ENCODE data around the gene CNNM4. TPM values are rescaled to one million over a fixed set of nuclear protein-coding genes. Genes with fewer than 3 reads are reported as not detected.

CNNM4 gene
- total RNA-seq, 1 experiment from 2014 or later: 5.6 TPM

Small RNAs within 50 kb of the gene (small RNA-seq; reads per million reads assigned to genes)
- gene MIR3127: not detected

Other genes starting within 250 kb of the CNNM4 start
- gene ARID5A, start 224.2 kb upstream of the CNNM4 start, total RNA-seq (2014; rRNA removed; shearing (Covaris generic); ENCODE audit: low replicate concordance): 1.8 and 2.4 TPM in 2 replicates
- gene KANSL3, start 122.6 kb upstream of the CNNM4 start, total RNA-seq (2014; rRNA removed; shearing (Covaris generic); ENCODE audit: low replicate concordance): 24.7 and 40.6 TPM in 2 replicates
- not detected in 2 replicates for gene FER1L5, start 118.1 kb upstream of the CNNM4 start, total RNA-seq (2014; rRNA removed; shearing (Covaris generic); ENCODE audit: low replicate concordance)
- 6.3 and 23.5 TPM in 2 replicates for gene LMAN2L, start 20.8 kb upstream of the CNNM4 start, total RNA-seq (2014; rRNA removed; shearing (Covaris generic); ENCODE audit: low replicate concordance)
- 7.0 and 7.9 TPM in 2 replicates for gene CNNM3, start 55.4 kb downstream of the CNNM4 start, total RNA-seq (2014; rRNA removed; shearing (Covaris generic); ENCODE audit: low replicate concordance)
- 1.6 and 9.8 TPM in 2 replicates for gene ANKRD23, start 83.1 kb downstream of the CNNM4 start, total RNA-seq (2014; rRNA removed; shearing (Covaris generic); ENCODE audit: low replicate concordance)
- 11.1 and 12.5 TPM in 2 replicates for gene ANKRD39, start 97.1 kb downstream of the CNNM4 start, total RNA-seq (2014; rRNA removed; shearing (Covaris generic); ENCODE audit: low replicate concordance)
- 2.5 and 6.3 TPM in 2 replicates for gene SEMA4C, start 109.2 kb downstream of the CNNM4 start, total RNA-seq (2014; rRNA removed; shearing (Covaris generic); ENCODE audit: low replicate concordance)
- gene FAM178B, start 225.7 kb downstream of the CNNM4 start, total RNA-seq (2014; rRNA removed; shearing (Covaris generic); ENCODE audit: low replicate concordance): not detected in 2 replicates

Measured in Karpas-422 (cell line).